Prostate gland (tissue), 2 donors: ENCODE results near the gene WRAP53.

Experiments used
- POLR2A ChIP-seq: fragments of 450-650 bp; IDR thresholded peaks from one replicate; pipeline ENCODE4 v1.6.1; 2016; ENCODE audit warnings: antibody characterized with exemption, mild to moderate bottlenecking
- POLR2AphosphoS5 ChIP-seq: sonication (generic); formaldehyde crosslinking; IDR thresholded peaks from one replicate; pipeline ENCODE4 v1.6.1; 2017; ENCODE audit warnings: antibody characterized with exemption
- TF ChIP-seq, protein P1 (sequence below), 4 experiments: fragments of 200-600 bp in 2 of 4; fragments of 450-650 bp in 2 of 4; sonication (generic) in 2 of 4; IDR thresholded peaks; 1 replicate in 3 of 4; 2 replicates in 1 of 4; pipeline ENCODE4 v1.5.1; 2016 to 2019; ENCODE audit warnings: antibody characterized with exemption in 4 of 4, mild to moderate bottlenecking in 2 of 4, moderate library complexity in 2 of 4

DNA sequence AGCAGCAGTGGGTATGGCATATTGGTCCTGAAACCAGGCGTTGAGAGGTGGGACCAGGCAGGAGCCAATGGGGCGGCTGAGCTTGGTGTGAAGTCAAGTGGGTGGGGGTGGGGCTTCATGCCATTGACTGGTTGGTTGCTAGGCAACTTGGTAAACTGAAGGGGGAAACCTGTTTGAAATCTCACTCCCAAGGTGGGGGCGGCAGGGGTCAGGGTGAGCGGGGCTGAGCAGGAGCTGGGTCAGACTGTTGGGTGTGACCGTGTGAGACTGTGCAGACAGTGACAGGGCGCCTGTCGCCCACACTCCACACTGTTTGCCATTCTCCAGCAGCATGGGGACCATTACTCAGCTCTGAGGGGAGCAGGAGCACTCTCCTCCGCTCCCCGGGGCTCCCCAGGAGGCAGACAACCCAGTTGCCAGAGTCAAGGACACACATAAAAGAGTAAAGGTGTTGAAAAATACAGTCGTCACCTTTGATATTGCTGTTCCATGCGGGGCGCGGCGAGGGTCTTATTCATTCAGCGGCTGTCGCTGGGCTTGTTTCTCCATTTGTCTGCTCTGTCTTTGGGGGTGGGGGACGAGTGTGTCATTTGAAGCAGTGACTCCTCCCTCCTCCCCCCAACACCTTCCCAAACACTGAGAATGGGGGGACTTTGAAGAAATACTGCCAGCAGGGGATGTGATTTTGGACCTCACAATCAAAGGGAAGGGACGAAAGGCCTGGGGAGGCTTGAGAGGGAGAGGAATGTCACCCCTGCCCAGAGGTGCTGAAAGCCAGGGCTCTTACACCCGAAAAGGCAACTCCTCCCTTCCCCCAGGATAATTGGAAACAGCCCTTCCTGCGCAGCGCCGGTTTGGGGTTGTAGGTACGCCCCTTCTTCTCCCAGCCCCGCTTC is 15.6 kb downstream of the WRAP53 start:
- TF ChIP-seq, protein P1, sequence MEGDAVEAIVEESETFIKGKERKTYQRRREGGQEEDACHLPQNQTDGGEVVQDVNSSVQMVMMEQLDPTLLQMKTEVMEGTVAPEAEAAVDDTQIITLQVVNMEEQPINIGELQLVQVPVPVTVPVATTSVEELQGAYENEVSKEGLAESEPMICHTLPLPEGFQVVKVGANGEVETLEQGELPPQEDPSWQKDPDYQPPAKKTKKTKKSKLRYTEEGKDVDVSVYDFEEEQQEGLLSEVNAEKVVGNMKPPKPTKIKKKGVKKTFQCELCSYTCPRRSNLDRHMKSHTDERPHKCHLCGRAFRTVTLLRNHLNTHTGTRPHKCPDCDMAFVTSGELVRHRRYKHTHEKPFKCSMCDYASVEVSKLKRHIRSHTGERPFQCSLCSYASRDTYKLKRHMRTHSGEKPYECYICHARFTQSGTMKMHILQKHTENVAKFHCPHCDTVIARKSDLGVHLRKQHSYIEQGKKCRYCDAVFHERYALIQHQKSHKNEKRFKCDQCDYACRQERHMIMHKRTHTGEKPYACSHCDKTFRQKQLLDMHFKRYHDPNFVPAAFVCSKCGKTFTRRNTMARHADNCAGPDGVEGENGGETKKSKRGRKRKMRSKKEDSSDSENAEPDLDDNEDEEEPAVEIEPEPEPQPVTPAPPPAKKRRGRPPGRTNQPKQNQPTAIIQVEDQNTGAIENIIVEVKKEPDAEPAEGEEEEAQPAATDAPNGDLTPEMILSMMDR (IDR thresholded peaks at IDR 0.05): no peak
- TF ChIP-seq POLR2AphosphoS5 (no peak), POLR2A (no peak)
